ENCODE results near the gene PTCHD1.

GRCh38 chrX:23394421-23394820 lies 59.8 kb downstream of the PTCHD1 start:
- TF ChIP-seq CHD2 (IDR thresholded peaks at IDR 0.05; ENCODE audit: borderline replicate concordance, low read depth, low read length) (no peak), SP1 (IDR thresholded peaks at IDR 0.05; ENCODE audit: low read depth, low read length) (no peak), USF1 (IDR thresholded peaks at IDR 0.05; ENCODE audit: borderline replicate concordance, extremely low read length, insufficient read depth, low read depth, low read length) (no peak), FOXM1 (IDR thresholded peaks at IDR 0.05; ENCODE audit: low read depth, low read length) (no peak), JUND (IDR thresholded peaks at IDR 0.05; ENCODE audit: low read depth, low read length) (no peak), SMC3 (IDR thresholded peaks at IDR 0.05; ENCODE audit: borderline replicate concordance, low read length) (no peak), GABPA (IDR thresholded peaks at IDR 0.05; ENCODE audit: low read depth) (no peak), ATF2 (IDR thresholded peaks at IDR 0.05; ENCODE audit: low read length) (no peak)
- TF ChIP-seq, protein P1, sequence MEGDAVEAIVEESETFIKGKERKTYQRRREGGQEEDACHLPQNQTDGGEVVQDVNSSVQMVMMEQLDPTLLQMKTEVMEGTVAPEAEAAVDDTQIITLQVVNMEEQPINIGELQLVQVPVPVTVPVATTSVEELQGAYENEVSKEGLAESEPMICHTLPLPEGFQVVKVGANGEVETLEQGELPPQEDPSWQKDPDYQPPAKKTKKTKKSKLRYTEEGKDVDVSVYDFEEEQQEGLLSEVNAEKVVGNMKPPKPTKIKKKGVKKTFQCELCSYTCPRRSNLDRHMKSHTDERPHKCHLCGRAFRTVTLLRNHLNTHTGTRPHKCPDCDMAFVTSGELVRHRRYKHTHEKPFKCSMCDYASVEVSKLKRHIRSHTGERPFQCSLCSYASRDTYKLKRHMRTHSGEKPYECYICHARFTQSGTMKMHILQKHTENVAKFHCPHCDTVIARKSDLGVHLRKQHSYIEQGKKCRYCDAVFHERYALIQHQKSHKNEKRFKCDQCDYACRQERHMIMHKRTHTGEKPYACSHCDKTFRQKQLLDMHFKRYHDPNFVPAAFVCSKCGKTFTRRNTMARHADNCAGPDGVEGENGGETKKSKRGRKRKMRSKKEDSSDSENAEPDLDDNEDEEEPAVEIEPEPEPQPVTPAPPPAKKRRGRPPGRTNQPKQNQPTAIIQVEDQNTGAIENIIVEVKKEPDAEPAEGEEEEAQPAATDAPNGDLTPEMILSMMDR (IDR thresholded peaks at IDR 0.05 in 2 of 3, conservative IDR thresholded peaks at IDR 0.05 in 1 of 3; ENCODE audit: control insufficient read depth in 2 of 3, extremely low read depth in 1 of 3, insufficient read depth in 1 of 3, low read depth in 3 of 3, low read length in 3 of 3), result no peak
- TF ChIP-seq, protein P2, sequence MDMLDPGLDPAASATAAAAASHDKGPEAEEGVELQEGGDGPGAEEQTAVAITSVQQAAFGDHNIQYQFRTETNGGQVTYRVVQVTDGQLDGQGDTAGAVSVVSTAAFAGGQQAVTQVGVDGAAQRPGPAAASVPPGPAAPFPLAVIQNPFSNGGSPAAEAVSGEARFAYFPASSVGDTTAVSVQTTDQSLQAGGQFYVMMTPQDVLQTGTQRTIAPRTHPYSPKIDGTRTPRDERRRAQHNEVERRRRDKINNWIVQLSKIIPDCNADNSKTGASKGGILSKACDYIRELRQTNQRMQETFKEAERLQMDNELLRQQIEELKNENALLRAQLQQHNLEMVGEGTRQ (IDR thresholded peaks at IDR 0.05; ENCODE audit: borderline replicate concordance, low read depth, low read length), result no peak

All from GM12878 (cell line).